HEK293 (cell line): ENCODE results near the gene MKRN2.

Experiments
- KLF17 ChIP-seq: fragments of 450-650 bp; formaldehyde crosslinking; IDR thresholded peaks from 2 replicates; pipeline ENCODE4 v1.5.1; 2016; ENCODE audit warnings: missing biosample characterization, missing genetic modification characterization
- PBX3 ChIP-seq: sonication (generic); formaldehyde crosslinking; IDR thresholded peaks from 2 replicates; pipeline ENCODE4 v1.8.1; 2022; ENCODE audit warnings: mild to moderate bottlenecking, moderate library complexity, missing genetic modification reagents
- ZNF114 ChIP-seq: fragments of 450-650 bp; formaldehyde crosslinking; IDR thresholded peaks from 2 replicates; pipeline ENCODE4 v1.5.0; 2017; ENCODE audit warnings: missing biosample characterization, missing genetic modification characterization
- ZNF138 ChIP-seq: fragments of 450-650 bp; formaldehyde crosslinking; IDR thresholded peaks from 2 replicates; pipeline ENCODE4 v1.5.1; 2016; ENCODE audit warnings: missing biosample characterization, missing genetic modification characterization, borderline replicate concordance
- ZNF629 ChIP-seq: fragments of 450-650 bp; formaldehyde crosslinking; IDR thresholded peaks from 2 replicates; pipeline ENCODE4 v1.5.1; 2017; ENCODE audit warnings: missing biosample characterization, missing genetic modification characterization
- ZNF707 ChIP-seq: fragments of 450-650 bp; formaldehyde crosslinking; IDR thresholded peaks from 2 replicates; pipeline ENCODE4 v1.5.1; 2016; ENCODE audit warnings: missing biosample characterization, missing genetic modification characterization
- ZNF792 ChIP-seq: fragments of 450-650 bp; formaldehyde crosslinking; IDR thresholded peaks from 2 replicates; pipeline ENCODE4 v1.5.1; 2016; ENCODE audit warnings: missing biosample characterization, missing genetic modification characterization
- TF ChIP-seq, protein P1 (sequence below): fragments of 450-650 bp; formaldehyde crosslinking; IDR thresholded peaks from 2 replicates; pipeline ENCODE4 v1.5.1; 2016; ENCODE audit warnings: missing biosample characterization, missing genetic modification characterization
- TF ChIP-seq, protein P2 (sequence below): fragments of 450-650 bp; formaldehyde crosslinking; conservative IDR thresholded peaks from 2 replicates; pipeline ENCODE4 v1.5.1; 2016; ENCODE audit warnings: low read depth, missing biosample characterization, missing genetic modification characterization

- TF ChIP-seq, protein P1, sequence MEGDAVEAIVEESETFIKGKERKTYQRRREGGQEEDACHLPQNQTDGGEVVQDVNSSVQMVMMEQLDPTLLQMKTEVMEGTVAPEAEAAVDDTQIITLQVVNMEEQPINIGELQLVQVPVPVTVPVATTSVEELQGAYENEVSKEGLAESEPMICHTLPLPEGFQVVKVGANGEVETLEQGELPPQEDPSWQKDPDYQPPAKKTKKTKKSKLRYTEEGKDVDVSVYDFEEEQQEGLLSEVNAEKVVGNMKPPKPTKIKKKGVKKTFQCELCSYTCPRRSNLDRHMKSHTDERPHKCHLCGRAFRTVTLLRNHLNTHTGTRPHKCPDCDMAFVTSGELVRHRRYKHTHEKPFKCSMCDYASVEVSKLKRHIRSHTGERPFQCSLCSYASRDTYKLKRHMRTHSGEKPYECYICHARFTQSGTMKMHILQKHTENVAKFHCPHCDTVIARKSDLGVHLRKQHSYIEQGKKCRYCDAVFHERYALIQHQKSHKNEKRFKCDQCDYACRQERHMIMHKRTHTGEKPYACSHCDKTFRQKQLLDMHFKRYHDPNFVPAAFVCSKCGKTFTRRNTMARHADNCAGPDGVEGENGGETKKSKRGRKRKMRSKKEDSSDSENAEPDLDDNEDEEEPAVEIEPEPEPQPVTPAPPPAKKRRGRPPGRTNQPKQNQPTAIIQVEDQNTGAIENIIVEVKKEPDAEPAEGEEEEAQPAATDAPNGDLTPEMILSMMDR (tag by site-specific recombination), result no peak
- TF ChIP-seq ZNF792 (tag by site-specific recombination) (no peak), ZNF707 (no peak), PBX3 (CRISPR knock-in tag) (no peak), KLF17 (tag by site-specific recombination) (no peak), ZNF138 (no peak), ZNF629 (no peak), ZNF114 (tag by site-specific recombination) (no peak)
- TF ChIP-seq, protein P2, sequence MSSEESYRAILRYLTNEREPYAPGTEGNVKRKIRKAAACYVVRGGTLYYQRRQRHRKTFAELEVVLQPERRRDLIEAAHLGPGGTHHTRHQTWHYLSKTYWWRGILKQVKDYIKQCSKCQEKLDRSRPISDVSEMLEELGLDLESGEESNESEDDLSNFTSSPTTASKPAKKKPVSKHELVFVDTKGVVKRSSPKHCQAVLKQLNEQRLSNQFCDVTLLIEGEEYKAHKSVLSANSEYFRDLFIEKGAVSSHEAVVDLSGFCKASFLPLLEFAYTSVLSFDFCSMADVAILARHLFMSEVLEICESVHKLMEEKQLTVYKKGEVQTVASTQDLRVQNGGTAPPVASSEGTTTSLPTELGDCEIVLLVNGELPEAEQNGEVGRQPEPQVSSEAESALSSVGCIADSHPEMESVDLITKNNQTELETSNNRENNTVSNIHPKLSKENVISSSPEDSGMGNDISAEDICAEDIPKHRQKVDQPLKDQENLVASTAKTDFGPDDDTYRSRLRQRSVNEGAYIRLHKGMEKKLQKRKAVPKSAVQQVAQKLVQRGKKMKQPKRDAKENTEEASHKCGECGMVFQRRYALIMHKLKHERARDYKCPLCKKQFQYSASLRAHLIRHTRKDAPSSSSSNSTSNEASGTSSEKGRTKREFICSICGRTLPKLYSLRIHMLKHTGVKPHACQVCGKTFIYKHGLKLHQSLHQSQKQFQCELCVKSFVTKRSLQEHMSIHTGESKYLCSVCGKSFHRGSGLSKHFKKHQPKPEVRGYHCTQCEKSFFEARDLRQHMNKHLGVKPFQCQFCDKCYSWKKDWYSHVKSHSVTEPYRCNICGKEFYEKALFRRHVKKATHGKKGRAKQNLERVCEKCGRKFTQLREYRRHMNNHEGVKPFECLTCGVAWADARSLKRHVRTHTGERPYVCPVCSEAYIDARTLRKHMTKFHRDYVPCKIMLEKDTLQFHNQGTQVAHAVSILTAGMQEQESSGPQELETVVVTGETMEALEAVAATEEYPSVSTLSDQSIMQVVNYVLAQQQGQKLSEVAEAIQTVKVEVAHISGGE (tag by site-specific recombination), result no peak
These were observed 43.0 kb upstream of the MKRN2 start for GRCh38 chr3:12513694-12514446.
